Activated CD8-positive, alpha-beta memory T cell treated with anti-CD3 and anti-CD28 coated beads, Interleukin-2, amount 50 U/mL, for 24 hours (primary cell): ENCODE measurements around the gene SPON1.
"Not testable (repeated sequence)": the region's sequence is repeated elsewhere in the genome, so short reads cannot be mapped to it uniquely, and the experiment has no call there.

ENCODE experiments used
- DNase-seq: peaks from one replicate; pipeline ENCODE4 v3.0.0-alpha.2; 2020; ENCODE audit errors: extremely low read depth

The SPON1 gene

DNA sequence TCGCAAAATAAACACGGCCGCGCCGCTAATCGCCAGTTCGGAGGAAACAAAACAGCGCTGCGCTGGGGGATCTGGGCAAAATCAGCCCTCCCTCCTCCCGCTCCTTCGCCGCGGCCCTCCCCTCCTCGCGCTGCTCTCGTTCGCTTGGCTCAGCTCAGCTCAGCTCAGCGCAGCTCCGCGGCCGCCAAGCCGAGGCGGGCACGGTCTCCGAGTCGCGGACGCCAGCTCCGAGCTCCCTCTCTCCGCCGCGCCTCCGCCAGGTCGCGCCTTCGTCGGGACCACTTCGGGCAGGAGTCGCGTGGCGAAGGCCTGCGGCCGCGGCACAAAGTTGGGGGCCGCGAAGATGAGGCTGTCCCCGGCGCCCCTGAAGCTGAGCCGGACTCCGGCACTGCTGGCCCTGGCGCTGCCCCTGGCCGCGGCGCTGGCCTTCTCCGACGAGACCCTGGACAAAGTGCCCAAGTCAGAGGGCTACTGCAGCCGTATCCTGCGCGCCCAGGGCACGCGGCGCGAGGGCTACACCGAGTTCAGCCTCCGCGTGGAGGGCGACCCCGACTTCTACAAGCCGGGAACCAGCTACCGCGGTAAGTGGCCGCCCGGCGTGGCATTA, at the start of gene SPON1:
TSS of gene SPON1 (plus strand) at position 162 of the 607 bp plus-strand sequence. CDS start at position 344, 182 bp downstream.
- no peak for DNase-seq

DNA sequence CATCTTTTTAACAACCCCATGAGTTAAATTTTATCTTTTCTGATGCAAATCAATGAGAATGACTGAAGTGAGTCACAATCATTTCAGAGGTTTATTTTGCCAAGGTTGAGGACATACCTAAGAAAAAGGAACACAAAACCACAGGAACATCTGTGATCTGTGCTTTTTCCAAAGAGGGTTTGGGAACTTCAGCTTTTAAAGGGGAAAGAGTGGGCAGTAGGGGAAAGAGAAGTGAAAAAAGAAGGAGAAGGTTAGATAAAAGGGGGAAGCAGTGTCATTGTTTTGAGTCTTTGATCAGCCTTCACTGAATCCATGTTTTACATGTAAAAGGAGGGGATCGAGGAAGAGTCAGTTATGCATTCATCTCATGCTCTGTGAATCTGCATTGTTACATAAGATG, 45.3 kb upstream of the SPON1 start:
- no peak for DNase-seq

- DNase-seq, result no peak
These were observed 44.6 kb upstream of the SPON1 start for GRCh38 chr11:13917904-13918303.

DNA sequence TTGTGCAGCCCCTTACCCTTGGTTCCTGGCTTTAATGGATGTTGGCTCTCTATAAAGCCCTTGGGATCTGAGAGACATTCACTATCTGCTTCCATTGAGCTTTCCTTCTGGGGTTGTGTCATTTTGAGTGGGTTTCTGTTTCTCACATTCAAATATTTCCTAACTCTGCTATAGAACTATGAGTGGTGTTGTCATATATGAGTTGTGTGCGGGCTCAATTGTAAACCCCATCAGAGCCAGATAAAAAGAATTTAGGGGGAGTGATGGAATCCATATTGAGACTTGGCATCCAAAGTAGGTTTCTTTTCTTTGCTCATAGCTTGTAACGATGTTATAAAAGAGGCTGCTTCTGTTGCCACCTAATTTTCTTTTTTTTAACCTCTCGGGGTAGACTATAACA, 41.8 kb upstream of the SPON1 start:
- no peak for DNase-seq

DNA sequence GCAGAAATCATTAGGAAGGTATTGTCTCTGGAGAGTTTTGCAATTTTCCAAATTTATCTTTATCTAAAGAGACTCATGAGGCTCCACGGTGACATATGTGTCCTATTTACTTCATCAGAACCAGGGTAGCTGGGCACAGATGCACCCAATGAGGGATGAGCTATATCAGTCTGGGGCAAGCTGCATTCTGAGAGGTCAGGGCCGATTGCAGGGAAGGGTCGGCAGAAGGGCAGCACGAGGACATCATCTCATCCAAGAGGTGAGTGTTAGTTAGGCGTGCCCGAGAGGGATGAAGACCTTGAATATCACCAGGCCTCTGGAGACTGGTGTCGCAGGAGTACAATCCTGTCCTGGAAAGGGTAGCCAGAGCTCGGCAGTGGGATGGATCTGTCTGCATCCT, 41.0 kb upstream of the SPON1 start:
- DNase-seq, result no peak

DNA sequence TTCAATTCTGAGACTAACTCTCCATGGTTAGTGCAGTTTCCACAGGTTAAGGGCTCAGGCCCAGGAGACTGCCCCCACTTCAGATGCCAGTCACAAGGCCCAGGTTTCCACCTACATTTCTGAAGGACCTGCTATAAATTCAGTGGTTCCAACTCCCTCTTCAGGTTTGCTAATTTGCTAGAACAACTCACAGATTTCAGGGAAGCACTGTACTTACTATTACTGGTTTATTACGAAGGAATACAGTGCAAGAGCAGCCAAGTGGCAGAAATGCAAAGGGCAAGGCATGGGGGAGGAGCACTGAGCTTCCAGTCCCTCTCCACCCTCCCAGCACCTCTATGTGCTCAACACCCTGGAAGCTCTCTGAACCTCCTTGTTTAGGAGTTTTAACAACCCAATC, 39.3 kb upstream of the SPON1 start:
- DNase-seq, result no peak

DNA sequence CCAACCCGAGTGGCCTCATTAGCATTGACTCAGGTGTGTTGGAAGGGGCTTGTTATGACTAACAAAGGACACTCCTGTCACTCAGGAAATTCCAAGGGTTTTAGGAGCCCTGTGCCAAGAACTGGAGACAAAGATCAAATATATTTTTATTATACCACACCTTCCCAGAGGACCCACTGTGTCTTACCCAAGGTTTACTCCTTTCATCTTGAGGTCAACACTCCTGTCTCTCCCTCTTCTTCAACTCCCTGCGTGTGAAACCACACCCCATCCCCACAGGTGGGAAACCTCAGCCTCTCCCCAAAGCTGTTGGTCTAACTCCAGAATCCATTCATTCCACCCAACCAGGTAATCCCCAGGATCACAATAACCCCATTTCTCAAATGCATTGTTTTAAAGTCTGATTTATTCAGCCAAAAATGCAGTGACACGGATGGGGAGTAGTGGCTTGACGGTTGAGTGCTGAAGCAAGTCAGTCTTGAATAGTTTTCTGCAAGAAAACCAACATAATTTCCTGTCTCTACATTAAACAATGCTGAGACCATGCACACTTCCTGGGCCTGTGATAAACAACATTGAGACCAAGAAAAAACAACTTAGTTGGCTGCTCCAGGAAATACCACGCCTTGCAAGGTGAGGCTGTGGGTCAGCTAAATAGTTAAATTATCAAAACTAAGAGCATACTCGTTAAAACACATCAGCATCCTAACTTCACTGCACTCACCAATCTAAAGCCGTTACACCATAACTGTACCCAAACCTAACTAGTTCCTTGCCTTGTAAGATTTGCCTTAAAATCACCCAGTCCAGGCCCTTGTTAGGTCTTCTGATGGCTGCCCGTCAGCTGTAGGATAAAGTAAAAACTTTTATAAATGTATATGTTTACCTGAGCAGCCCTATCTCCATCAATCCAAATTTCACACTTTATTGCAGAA, 38.5 kb upstream of the SPON1 start:
- no peak for DNase-seq

DNA sequence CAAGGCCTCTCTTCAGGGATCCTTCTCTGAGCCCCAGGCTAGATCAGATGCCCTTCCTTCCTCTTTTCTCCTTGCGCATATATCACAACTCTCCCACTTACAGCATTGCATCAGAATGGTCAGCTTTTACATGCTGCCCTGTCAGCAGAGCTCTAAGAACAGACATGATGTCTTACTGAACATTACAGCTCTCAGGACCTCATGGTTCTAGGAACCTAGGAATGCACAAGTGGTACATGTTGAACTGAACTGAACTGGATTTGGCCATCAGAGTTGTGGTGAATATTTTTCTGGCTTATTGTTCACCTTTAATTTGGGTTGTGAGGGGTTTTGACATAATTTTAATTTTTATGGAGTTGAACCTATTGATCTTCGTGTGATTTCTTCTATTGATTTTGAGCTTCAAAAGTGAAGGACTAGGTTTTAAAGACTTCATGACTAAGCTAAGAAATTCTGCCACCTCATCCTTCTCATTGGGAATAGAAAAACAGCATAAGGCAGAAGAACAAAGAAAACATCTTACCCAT, 37.7 kb upstream of the SPON1 start:
- no peak for DNase-seq

GRCh38 chr11:13926366-13926765, 36.2 kb upstream of the SPON1 start:
- not testable (repeated sequence) for DNase-seq

DNA sequence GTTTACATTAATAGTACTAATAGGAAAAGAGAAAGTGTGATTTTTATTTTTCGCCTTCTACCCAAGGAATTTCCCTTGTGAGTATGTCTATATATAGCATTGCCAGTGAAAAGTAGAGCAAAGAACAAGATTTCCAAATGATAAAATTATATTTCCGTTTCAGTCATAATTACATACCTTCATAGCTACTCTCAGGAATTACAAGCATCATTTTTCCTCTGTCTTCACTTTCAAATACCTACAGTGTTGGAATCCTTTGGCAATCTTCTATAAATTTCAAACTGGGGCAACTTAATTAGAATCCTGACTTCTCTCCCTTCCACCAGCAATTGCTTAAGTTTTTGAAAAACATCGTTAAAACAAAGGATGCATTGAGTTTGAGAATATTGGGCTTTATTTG, 35.5 kb upstream of the SPON1 start:
- no peak for DNase-seq

GRCh38 chr11:13927481-13927880, 35.0 kb upstream of the SPON1 start:
- DNase-seq, result no peak

DNA sequence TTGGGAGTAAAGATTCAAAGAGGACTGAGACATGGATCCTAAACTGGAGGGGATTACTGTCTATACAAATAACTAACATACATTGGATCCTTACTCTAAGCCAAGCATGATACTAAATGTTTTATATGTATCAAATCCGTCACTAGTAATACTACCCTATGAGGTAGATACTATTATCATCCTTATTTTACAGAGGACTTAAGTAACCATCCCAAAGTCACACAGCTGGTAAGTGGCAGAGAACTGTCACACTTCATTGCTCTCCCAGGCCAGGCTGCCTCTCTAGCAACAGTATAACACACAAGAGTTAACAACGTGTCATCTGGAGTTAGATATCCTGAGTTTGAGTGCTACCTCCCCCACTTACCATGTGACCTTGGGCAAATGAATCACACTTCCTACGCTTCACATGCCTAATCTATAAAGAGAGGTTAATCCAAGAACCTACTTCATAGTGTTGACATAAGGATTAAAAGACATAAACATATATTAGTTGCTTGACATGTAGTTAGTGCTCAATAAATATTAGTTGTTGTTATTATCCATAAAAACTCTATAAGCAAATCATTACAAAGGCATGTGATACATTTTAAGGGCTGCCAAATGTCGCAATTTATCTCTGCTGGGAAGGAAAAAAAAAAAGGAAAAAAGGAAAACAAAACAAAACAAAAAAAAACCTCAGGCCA, 33.8 kb upstream of the SPON1 start:
- DNase-seq, result no peak

DNA sequence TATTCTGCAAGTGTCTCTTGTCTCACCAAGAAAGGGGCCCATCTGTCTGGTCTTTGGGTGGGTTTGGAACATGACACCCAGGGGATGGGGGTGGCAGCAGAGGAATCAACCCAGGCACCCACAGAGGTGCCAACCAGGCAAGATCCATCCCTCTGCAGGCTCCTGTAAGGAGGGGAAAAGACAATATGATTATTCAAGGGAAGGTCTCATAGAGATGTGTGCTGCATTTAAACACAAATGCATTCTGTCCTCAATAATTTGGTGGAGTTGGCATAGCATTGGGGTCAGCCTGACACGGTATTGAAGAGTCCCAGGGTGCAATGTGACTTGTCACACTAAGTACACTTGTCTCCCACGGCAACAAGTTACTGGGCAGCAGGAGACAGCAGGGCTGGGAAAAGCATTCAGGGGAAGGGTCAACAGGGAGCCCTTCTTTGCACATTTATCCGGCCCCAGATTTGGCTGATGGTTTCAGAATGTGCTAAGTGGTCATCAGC, 33.1 kb upstream of the SPON1 start:
- no peak for DNase-seq

- DNase-seq, result no peak
These were observed 31.2 kb upstream of the SPON1 start for GRCh38 chr11:13931356-13931755.

GRCh38 chr11:13937154-13937553, 25.4 kb upstream of the SPON1 start:
- not testable (repeated sequence) for DNase-seq

GRCh38 chr11:13938829-13939228, 23.7 kb upstream of the SPON1 start:
- DNase-seq, result not testable (repeated sequence)

- no peak for DNase-seq
These were observed 22.3 kb upstream of the SPON1 start for GRCh38 chr11:13939961-13940906.

GRCh38 chr11:13940907-13941256, 21.6 kb upstream of the SPON1 start:
- DNase-seq, result no peak

DNA sequence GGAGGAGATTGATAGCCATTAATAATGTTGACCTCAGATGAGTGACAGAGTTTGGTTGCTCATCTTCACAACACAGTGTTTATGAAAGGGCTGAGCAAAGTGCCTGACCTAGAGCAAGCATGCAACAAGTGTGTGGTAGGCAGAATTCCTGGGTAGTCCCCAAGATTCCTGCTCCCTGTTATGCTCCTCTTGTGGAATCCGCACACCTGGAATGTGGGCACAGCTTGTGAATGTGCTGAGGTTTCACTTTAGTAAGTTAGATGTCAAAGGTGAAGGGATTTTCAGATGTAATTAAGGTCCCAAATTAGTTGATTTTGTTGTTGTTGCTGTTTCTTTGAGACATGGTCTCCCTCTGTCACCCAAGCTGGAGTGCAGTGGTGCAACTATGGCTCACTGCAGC, 20.7 kb upstream of the SPON1 start:
- no peak for DNase-seq

DNA sequence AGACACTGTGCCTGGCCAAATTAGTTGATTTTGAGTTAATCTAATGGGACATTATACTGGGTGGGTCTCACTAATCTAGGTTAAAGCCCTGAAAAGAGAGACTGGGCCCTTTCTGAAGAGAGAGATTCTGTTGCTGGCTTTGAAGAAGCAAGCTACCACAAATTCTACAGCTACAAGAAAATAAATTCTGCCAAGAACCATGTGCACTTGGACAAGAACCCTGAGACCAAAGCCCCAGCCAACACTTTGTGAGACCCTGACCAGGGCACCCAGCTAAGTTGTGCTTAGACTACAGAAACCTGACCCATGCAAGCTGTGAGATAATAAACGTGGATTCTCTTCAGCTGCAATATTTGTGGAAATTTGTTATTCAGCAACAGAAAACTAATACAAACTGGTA, 20.1 kb upstream of the SPON1 start:
- DNase-seq, result no peak

GRCh38 chr11:13942971-13943381, 19.5 kb upstream of the SPON1 start:
- DNase-seq, result no peak
